DOHH2 (cell line): ENCODE results near the gene RAC2.

Experiments used
- H3F3A ChIP-seq: fragments of 200-600 bp; sonication (generic), shearing (Covaris generic); 2 replicates; pipeline ENCODE4 v1.6.0; 2016; ENCODE audit warnings: antibody characterized with exemption, mild to moderate bottlenecking; ENCODE audit not compliant: control insufficient read depth, insufficient read depth
- H3K27ac ChIP-seq: fragments of 200-600 bp; sonication (generic); 2 replicates; pipeline ENCODE4 v1.5.1; 2014; ENCODE audit warnings: low read depth, mild to moderate bottlenecking, low read length, moderate library complexity
- H3K27me3 ChIP-seq: fragments of 200-600 bp; sonication (generic); 2 replicates; pipeline ENCODE4 v1.6.1; 2014; ENCODE audit warnings: mild to moderate bottlenecking, low read length, mixed read lengths; ENCODE audit not compliant: control insufficient read depth
- H3K36me3 ChIP-seq: fragments of 200-600 bp; sonication (generic); 2 replicates; pipeline ENCODE4 v1.6.1; 2014; ENCODE audit warnings: mild to moderate bottlenecking, low read length, moderate library complexity, mixed read lengths; ENCODE audit not compliant: control insufficient read depth
- H3K4me1 ChIP-seq: fragments of 200-600 bp; sonication (generic); 2 replicates; pipeline ENCODE4 v1.6.1; 2014; ENCODE audit warnings: mild to moderate bottlenecking, low read length, mixed read lengths; ENCODE audit not compliant: control insufficient read depth
- H3K4me2 ChIP-seq: fragments of 200-600 bp; sonication (generic); 2 replicates; pipeline ENCODE4 v1.6.0; 2014; ENCODE audit warnings: mild to moderate bottlenecking, low read length, moderate library complexity
- H3K4me3 ChIP-seq: fragments of 200-600 bp; sonication (generic); 2 replicates; pipeline ENCODE4 v1.5.1; 2014; ENCODE audit warnings: mild to moderate bottlenecking, low read length, mixed read lengths
- H3K79me2 ChIP-seq: fragments of 200-600 bp; sonication (generic); 2 replicates; pipeline ENCODE4 v1.6.1; 2014; ENCODE audit warnings: mild to moderate bottlenecking, low read length, mixed read lengths; ENCODE audit not compliant: control insufficient read depth
- H3K9me2 ChIP-seq: fragments of 200-600 bp; sonication (generic); replicated peaks from 2 replicates; pipeline ENCODE4 v1.6.1; 2014; ENCODE audit warnings: mild to moderate bottlenecking, low read length, mixed read lengths; ENCODE audit not compliant: control insufficient read depth
- H3K9me3 ChIP-seq: fragments of 200-600 bp; sonication (generic); 2 replicates; pipeline ENCODE4 v1.6.1; 2014; ENCODE audit warnings: antibody characterized with exemption, low read length, mixed read lengths; ENCODE audit not compliant: control insufficient read depth, insufficient read depth
- H4K20me1 ChIP-seq: fragments of 200-600 bp; sonication (generic); 2 replicates; pipeline ENCODE4 v1.6.0; 2014; ENCODE audit warnings: low read depth, mild to moderate bottlenecking, antibody characterized with exemption, low read length, moderate library complexity; ENCODE audit not compliant: control insufficient read depth, insufficient read depth
- CTCF ChIP-seq: fragments of 200-600 bp; sonication (generic); IDR thresholded peaks from one replicate; pipeline ENCODE4 v1.5.1; 2014; ENCODE audit warnings: antibody characterized with exemption, mild to moderate bottlenecking, low read depth, low read length; ENCODE audit not compliant: poor library complexity, severe bottlenecking
- EZH2phosphoT487 ChIP-seq: fragments of 200-600 bp; sonication (generic); IDR thresholded peaks from 2 replicates; pipeline ENCODE4 v1.6.1; 2017; ENCODE audit warnings: borderline replicate concordance, mild to moderate bottlenecking, antibody characterized with exemption, low read length, moderate library complexity, mixed read lengths

The RAC2 gene

GRCh38 chr22:37291559-37292298 is 47.7 kb upstream of the RAC2 start:
- Histone ChIP-seq H3F3A (peaks cover 9% of the 10 kb centered on the region; the same call in 1 of the 2 replicates), H3K79me2 (peaks cover 47% of the 10 kb centered on the region), H3K27ac (no peak overlapping the region), H3K9me2 (no peaks in the 10 kb centered on the region), H3K27me3 (no peaks in the 10 kb centered on the region), H3K9me3 (no peaks in the 10 kb centered on the region), H3K4me3 (no peak overlapping the region), H3K4me2 (no peak overlapping the region), H3K36me3 (peaks cover 80% of the 10 kb centered on the region), H4K20me1 (no peaks in the 10 kb centered on the region), H3K4me1 (peaks cover 50% of the 10 kb centered on the region)
- no peak for TF ChIP-seq EZH2phosphoT487
- TF ChIP-seq CTCF: no peak

GRCh38 chr22:37290737-37291136 is 46.7 kb upstream of the RAC2 start:
- Histone ChIP-seq H3F3A (peaks cover 15% of the 10 kb centered on the region; the same call in 1 of the 2 replicates), H4K20me1 (no peaks in the 10 kb centered on the region), H3K27me3 (no peaks in the 10 kb centered on the region), H3K4me1 (peaks cover 54% of the 10 kb centered on the region), H3K79me2 (peaks cover 57% of the 10 kb centered on the region), H3K9me3 (no peaks in the 10 kb centered on the region), H3K36me3 (peaks cover 79% of the 10 kb centered on the region), H3K9me2 (no peaks in the 10 kb centered on the region), H3K27ac (no peak overlapping the region), H3K4me2 (no peak overlapping the region), H3K4me3 (no peak overlapping the region)
- TF ChIP-seq EZH2phosphoT487 (no peak), CTCF (no peak)

GRCh38 chr22:37289156-37289735 is 45.2 kb upstream of the RAC2 start:
- no peaks in the 10 kb centered on the region for H4K20me1 ChIP-seq
- TF ChIP-seq CTCF: no peak
- no peak for TF ChIP-seq EZH2phosphoT487
- no peaks in the 10 kb centered on the region for H3K9me2 ChIP-seq
- no peak overlapping the region for H3K4me3 ChIP-seq
- no peak overlapping the region for H3K27ac ChIP-seq
- H3K36me3 ChIP-seq: peaks cover 73% of the 10 kb centered on the region
- peaks cover 64% of the 10 kb centered on the region for H3K79me2 ChIP-seq
- no peaks in the 10 kb centered on the region for H3K27me3 ChIP-seq
- peaks cover 54% of the 10 kb centered on the region for H3K4me1 ChIP-seq
- no peak overlapping the region for H3K4me2 ChIP-seq
- peaks cover 22% of the 10 kb centered on the region for H3F3A ChIP-seq
- no peaks in the 10 kb centered on the region for H3K9me3 ChIP-seq
